Endothelial cell of hepatic sinusoid (primary cell): ENCODE results near the gene GRM8.

Experiments used
- in situ Hi-C: cut with HindIII; loops from 2 replicates; pipeline ENCODE4 v1.10.0; 2017; ENCODE audit warnings: low sequenced_read_pairs

GRM8 gene

DNA sequence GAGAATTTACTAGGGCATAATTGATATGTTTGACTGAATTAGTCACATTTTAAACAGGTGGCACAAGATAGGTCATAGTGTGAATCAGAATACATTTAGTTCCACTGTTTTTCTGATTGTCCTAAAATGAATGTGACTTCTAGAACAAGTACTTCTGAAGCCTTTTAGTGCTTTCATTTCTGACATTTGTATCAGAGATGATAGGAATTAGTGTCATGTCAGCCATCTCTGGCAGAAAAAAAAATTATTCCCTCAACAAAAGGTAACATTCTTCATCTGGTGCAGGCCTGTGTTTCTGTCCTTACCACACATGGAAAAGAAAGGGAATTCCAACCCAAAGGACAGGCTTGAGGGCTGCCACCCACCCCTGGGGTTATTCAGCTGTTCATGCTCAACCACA is 21.3 kb downstream of the GRM8 start:
- in situ Hi-C loops: no loop called here

DNA sequence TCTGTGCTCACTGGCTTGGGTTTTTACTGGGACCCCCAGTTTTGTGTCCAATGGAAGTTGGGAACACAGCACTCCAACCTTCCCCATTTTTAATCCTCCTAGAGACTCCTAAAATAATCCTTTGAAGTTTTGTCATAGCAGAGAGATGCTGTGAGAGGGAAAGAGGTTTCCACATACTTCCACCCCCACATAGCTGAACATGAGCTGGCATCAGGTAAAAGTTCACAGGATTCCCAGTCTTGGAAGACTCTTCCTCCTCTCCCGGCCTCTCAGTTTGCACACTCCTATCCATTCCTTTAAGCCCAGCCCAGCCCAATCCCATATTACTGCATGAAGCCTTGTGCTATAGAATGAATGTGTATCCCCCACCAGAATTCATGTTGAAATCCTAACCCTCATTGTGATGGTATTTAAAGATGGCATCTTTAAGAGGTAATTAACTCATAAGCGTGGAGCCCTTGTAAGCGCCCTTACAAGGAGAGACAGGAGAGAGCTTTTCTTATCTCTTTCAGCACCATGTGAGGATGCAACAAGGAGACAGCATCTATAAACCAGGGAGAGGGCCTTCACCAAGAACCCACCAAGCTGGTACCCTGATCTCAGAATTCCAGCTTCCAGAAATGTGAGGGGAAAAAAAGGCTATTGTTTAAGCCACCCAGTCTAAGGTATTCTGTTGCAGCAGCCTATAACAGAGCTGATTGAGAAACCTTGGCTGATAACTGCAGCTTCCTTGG is 22.4 kb downstream of the GRM8 start:
- in situ Hi-C loops: no loop called here

DNA sequence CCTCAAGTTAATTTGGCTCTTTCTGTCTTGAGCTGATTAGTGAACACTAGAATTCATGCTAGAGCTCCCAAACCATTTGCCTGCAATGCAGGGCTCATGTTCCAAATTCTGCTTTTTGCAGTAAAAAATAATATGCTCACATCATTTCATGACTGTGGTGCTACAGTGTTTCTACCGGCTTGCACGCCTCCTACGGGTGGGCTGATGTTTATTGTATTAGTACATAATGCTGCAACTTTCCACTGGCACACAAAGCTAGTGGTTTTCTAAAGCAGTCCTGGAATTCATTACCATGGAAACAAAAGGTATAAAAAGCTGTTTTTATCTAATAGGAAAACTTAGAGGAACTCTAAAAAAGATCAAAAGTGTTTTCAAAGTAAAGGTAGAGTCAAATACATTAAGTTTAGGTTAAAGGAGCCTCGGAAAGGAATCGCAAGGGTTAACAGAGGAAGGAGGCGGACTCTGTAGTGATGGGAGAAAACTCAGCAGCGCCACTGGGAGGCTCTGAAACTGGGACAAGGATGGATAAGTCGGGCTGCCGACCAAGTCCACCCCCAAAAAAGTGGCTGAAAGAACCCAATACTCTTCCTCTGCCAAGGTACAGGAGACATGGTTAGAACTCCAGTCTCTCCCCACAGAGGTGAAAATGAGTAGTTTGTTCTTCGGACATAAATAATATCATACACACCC is 25.9 kb downstream of the GRM8 start:
- in situ Hi-C loops: no loop called here

GRCh38 chr7:127221731-127222130 is 31.0 kb downstream of the GRM8 start:
- in situ Hi-C loops: no loop called here

DNA sequence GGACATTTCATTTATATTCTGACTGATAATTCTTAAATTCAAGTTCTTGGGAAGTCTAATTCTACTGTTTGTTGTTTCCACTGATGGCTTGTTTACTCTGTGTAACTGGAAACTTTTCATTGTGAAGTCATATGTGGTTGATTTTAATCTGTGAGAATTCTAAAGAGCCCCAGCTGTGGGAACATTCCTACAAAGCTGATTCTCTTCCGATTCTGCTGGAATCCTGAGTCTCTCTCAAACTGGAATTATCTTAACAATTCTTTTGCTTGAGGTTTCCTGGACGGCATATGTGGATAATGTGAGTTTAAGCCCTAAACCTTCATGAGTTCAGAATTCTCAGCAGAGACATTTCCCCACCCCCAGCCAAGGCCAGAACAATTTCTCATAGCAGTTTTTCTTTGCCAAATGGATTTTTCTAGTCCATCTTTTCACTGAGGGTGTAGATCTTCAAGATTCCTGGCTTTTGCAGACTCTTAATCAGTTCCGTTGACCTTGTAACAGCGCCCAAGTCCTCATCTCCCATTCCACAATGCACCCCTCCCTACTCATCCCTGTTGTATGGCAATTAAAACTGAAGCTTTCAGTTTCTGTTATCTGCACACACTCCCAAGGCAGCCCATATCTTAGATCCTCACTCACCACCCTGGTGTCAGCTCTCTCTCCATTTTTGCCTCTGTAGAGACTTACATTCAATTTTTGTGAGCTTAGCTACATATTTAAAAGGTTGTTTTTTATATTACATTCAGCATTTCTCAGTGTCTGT is 37.6 kb downstream of the GRM8 start:
- in situ Hi-C loops: no loop called here

GRCh38 chr7:127209886-127210285 is 42.9 kb downstream of the GRM8 start:
- in situ Hi-C loops: no loop called here

GRCh38 chr7:127208860-127209259 is 43.9 kb downstream of the GRM8 start:
- in situ Hi-C loops: no loop called here

GRCh38 chr7:127208351-127208750 is 44.4 kb downstream of the GRM8 start:
- in situ Hi-C loops: no loop called here

- in situ Hi-C loops: no loop called here
These were observed 44.9 kb downstream of the GRM8 start for GRCh38 chr7:127207806-127208205.

DNA sequence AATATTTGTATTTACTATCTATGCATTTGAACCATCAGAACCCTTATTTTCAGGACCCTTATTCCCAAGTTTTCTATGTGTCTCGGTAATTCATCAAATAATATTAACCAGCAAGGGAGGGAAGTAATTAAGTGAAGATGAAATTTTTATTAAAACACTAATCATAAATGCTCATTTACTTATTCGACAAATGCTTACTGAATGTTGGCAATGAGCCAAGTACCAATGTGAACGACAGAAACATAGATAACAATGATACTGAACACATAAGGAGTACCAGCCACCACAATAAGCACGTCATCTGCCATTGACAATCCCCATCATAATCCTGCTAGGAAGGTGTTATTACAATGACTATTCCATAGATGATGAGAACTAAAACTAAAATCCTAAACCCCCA is 45.5 kb downstream of the GRM8 start:
- in situ Hi-C loops: no loop called here

DNA sequence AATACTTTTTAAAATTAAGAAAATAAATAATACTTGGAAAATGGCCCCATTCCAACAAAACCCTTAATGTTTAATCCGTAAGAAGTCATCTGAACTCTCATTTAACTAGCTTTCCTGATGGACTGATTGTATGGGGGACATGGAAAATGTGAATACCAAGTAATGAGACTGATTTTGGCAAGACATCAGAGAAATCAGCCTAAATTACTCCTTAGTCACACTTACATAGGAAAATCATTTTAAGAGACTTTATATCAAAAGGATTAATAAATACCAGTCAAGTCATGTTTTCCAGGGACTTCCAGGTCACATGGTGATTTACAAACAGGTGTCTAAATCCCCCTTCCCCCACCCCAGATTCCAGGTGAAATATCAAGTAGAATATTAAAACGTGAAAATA is 58.2 kb downstream of the GRM8 start:
- in situ Hi-C loops: no loop called here

GRCh38 chr7:127189886-127190285 is 62.9 kb downstream of the GRM8 start:
- in situ Hi-C loops: no loop called here

DNA sequence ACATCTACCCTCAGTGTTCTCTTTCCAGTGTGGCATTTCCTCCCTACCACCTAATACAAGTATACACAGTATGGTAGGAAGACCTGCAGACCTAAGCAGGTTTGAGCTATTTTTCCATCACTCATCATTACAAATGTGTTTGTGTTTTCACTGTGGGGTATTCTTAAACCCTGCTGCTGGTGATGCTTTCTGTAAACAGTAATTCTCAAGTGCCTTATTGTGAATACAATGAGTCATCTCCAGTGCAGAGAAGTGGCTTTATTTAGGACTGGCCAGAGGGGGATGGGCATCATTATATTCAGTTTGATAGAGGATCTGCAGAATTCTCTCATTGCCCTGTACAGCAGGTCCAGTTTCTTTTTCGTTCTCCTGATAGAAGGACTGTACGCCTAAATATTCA is 63.7 kb downstream of the GRM8 start:
- in situ Hi-C loops: no loop called here

DNA sequence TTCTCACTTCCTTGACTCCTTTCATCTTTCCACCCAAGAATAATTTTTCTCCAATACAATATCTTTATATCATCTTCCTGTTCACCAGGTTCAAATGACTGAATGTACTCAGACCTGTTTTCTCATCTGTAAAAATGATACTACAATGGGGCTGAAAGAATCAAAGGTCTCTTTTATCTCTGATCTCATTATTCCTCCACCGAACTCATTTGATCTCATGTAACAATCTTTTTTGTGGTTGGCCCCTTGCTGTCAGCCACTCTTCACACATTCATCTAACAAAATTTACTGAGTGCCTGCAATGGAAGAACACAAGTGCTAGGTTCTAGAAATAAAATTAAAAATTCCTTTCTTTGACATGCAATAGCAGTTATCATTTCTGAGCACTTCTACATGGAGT is 65.0 kb downstream of the GRM8 start:
- in situ Hi-C loops: no loop called here

DNA sequence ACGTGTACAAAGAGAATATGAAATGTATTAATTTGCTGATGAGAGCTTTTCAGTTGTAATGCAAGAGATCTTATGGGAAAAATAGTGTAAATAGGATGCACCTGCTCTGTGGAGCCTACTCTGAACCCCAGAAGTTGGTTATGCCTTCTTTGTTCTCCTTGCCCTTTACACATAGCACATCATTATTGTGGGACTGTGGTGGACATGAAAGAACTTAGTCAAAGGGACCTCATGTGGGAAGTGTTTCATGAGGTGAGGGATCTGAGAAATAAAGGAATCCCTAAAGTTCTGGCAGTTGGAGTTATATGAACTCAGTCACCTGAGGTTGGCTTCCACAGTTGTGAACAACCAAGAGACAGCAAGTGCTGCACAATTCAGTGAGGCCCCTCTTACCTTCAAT is 66.1 kb downstream of the GRM8 start:
- in situ Hi-C loops: no loop called here

- in situ Hi-C loops: no loop called here
These were observed 75.6 kb downstream of the GRM8 start for GRCh38 chr7:127177156-127177555.

- in situ Hi-C loops: no loop called here
These were observed 90.4 kb downstream of the GRM8 start for GRCh38 chr7:127162366-127162765.

DNA sequence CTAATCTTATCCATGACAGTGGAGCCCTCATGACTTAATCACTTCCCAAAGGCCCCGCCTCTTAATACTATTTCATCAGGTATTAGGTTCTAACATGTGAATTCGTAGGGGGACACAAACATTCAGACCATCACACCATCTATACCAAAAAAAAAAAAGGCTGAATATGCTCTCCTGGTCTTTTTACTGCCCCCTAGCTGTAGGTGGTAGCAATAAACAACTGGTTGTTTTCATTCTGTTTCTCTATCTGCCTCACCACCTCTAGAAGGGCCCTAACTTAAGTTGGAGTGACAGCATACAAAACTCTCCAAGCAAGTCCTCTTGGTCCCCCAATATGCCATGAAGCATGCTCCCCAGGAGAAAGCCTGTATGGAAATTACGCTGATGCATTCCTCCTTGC is 94.1 kb downstream of the GRM8 start:
- in situ Hi-C loops: no loop called here

GRCh38 chr7:127154958-127155357 is 97.8 kb downstream of the GRM8 start:
- in situ Hi-C loops: no loop called here

- in situ Hi-C loops: no loop called here
These were observed 98.6 kb downstream of the GRM8 start for GRCh38 chr7:127154101-127154500.

GRCh38 chr7:127153315-127153714 is 99.4 kb downstream of the GRM8 start:
- in situ Hi-C loops: no loop called here

GRCh38 chr7:127152423-127152822 is 100.3 kb downstream of the GRM8 start:
- in situ Hi-C loops: no loop called here
